Spleen (tissue), 11 donors: ENCODE measurements around the gene ANGPTL2. TPM values are rescaled to one million over a fixed set of nuclear protein-coding genes. Genes with fewer than 3 reads are reported as not detected.
A peak's percentile ranks its signal among the peaks of the same experiment; 100 is the strongest.

Source experiments
- DNase-seq: peaks from one replicate; pipeline ENCODE4 v3.0.0-alpha.2; 2020
- H3K27ac ChIP-seq, 8 donors: fragments of 200-600 bp; sonication (generic) in 7 of 8; 1 replicate in 4 of 8; 2 replicates in 4 of 8; pipeline versions ENCODE4 v1.5.0 to v1.8.0; 2016 to 2021; ENCODE audit warnings: inconsistent platforms in 4 of 8, mild to moderate bottlenecking in 4 of 8, moderate library complexity in 1 of 8
- H3K27me3 ChIP-seq, 7 donors: fragments of 200-600 bp; sonication (generic) in 6 of 7; replicated peaks in 1 of 7; 1 replicate in 4 of 7; 2 replicates in 3 of 7; pipeline versions ENCODE4 v1.5.0 to v1.8.0; 2016 to 2021; ENCODE audit warnings: inconsistent platforms in 3 of 7, mild to moderate bottlenecking in 1 of 7
- H3K36me3 ChIP-seq, 6 donors: fragments of 200-600 bp; sonication (generic) in 5 of 6; 1 replicate in 4 of 6; 2 replicates in 2 of 6; pipeline versions ENCODE4 v1.5.0 to v1.8.0; 2016 to 2021; ENCODE audit warnings: inconsistent platforms in 2 of 6
- H3K4me1 ChIP-seq, 6 donors: fragments of 200-600 bp; sonication (generic) in 5 of 6; 1 replicate in 3 of 6; 2 replicates in 3 of 6; pipeline versions ENCODE4 v1.5.0 to v1.8.0; 2016 to 2021; ENCODE audit warnings: inconsistent platforms in 3 of 6
- H3K4me3 ChIP-seq, 8 donors: fragments of 200-600 bp; sonication (generic) in 7 of 8; 1 replicate in 4 of 8; 2 replicates in 4 of 8; pipeline versions ENCODE4 v1.5.0 to v1.8.0; 2016 to 2021; ENCODE audit warnings: inconsistent platforms in 4 of 8, mild to moderate bottlenecking in 4 of 8, moderate library complexity in 2 of 8
- H3K9me3 ChIP-seq, 8 donors: fragments of 200-600 bp; sonication (generic) in 7 of 8; 1 replicate in 4 of 8; 2 replicates in 4 of 8; pipeline versions ENCODE4 v1.5.0 to v1.8.0; 2016 to 2021; ENCODE audit warnings: inconsistent platforms in 4 of 8
- CTCF ChIP-seq, 11 experiments: fragments of 200-600 bp in 7 of 11; fragments of 450-650 bp in 4 of 11; sonication (generic) in 4 of 11; IDR thresholded peaks in 8 of 11; conservative IDR thresholded peaks in 3 of 11; 1 replicate in 7 of 11; 2 replicates in 4 of 11; pipeline versions ENCODE4 v1.4.0 to v1.8.0; 2016 to 2021; ENCODE audit warnings: antibody characterized with exemption in 11 of 11, inconsistent platforms in 4 of 11, mild to moderate bottlenecking in 1 of 11
- POLR2A ChIP-seq, 3 donors: fragments of 450-650 bp; IDR thresholded peaks; one replicate each; pipeline ENCODE4 v1.5.1; 2017; ENCODE audit warnings: antibody characterized with exemption in 3 of 3, mild to moderate bottlenecking in 1 of 3
- POLR2AphosphoS5 ChIP-seq, 3 donors: sonication (generic); formaldehyde crosslinking; IDR thresholded peaks; one replicate each; pipeline ENCODE4 v1.5.1; 2017; ENCODE audit warnings: antibody characterized with exemption in 3 of 3
- WGBS, 5 donors: extraction: QIAGEN DNeasy Blood & Tissue Kit in 3 of 5; methylation state at CpG; one replicate each; pipeline versions ENCODE4 v1.1.5 to v1.1.7; 2013 to 2018; 5-methylcytosine and 5-hydroxymethylcytosine counted together
- intact Hi-C: fragments of 100-400 bp; cut with DNase I; formaldehyde crosslinking; loops from one replicate; pipeline ENCODE4 v1.15.0; 2023; ENCODE audit warnings: low total_unique reads
- polyA plus RNA-seq, 3 donors: library from polyadenylated mRNA; stranded (reverse); fragments of 200-250 nt; gene quantifications; one replicate each; pipeline ENCODE4 v1.2.1, GENCODE V29; 2013
- total RNA-seq, 7 donors: library from RNA; depleted of rRNA in 3 of 7; stranded (reverse); fragments of >200 nt in 3 of 7; fragmentation: NEBNext Ultra II Directional in 4 of 7; extraction: Animal tissue kit (Norgen Biotek cat#: 25700) in 4 of 7; gene quantifications; one replicate each; pipeline versions ENCODE4 v1.1.0 to v1.2.1, GENCODE V29; 2016 to 2021
- donor health status: healthy with polysubstance abuse.
- donor health status: DM: no; HTN: no; CAD: no; lungs with moderate emphysema.
- donor health status: DM: no; HTN: no; CAD: no.
- donor health status: Bipolar disorder and iron deficiency.
- donor health status: healthy.
- donor health status: DM: no; HTN: no; CAD: no.
- donor health status: DM: yes; HTN: yes; CAD: no.

The ANGPTL2 gene
- total and polyA plus RNA-seq, 10 donors: 6.6 to 103 (median 48.1) TPM

GRCh38 chr9:127049581-127049980 is 72.9 kb downstream of the ANGPTL2 start:
- WGBS, 5 donors: 89 to 97% (median 91%) methylated on average over 8 of the region's 8 CpGs
- Histone ChIP-seq H3K9me3 (no peaks in the 10 kb centered on the region), H3K4me3 (no peak overlapping the region), H3K4me1 (peaks cover 15 to 65% (median 31%) of the 10 kb centered on the region in 6 donors), H3K27me3 (no peaks in the 10 kb centered on the region), H3K27ac (peak overlapping the region in 7 of 8 donors; percentile 3 to 80 (median 76)), H3K36me3 (peaks cover 0 to 14% (median 0%) of the 10 kb centered on the region in 6 donors)
- no peak for DNase-seq
- intact Hi-C loops: no loop called here
- TF ChIP-seq POLR2A (IDR thresholded peaks at IDR 0.05) (no peak), CTCF (IDR thresholded peaks at IDR 0.05 in 8 of 11, conservative IDR thresholded peaks at IDR 0.05 in 3 of 11) (no peak), POLR2AphosphoS5 (IDR thresholded peaks at IDR 0.05) (no peak)

DNA sequence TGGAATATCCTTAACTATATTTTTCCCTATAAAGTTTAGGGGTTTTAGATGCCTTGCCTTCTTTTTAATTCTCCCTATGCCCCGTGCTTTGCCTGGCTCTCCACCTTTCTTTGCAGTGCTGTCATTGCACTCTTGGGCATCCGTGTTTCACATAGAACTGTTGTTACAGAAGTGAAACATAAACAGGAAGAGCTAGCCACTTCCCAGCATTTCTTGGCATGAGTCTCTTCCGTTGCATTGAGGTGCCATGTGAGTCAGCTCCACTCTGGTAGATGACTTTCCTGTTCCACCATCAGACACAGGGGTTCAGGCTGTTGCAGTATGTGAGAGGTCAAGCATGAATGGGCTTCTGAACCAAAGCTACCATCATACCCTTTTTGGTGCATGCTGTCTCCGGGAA is 73.4 kb downstream of the ANGPTL2 start:
- peak in 10 of 11 experiments; percentile 42 to 73 (median 60) for TF ChIP-seq CTCF (IDR thresholded peaks at IDR 0.05 in 8 of 11, conservative IDR thresholded peaks at IDR 0.05 in 3 of 11)
- TF ChIP-seq POLR2A (IDR thresholded peaks at IDR 0.05): no peak
- TF ChIP-seq POLR2AphosphoS5 (IDR thresholded peaks at IDR 0.05): peak in 1 of 3 donors; percentile 91
- Histone ChIP-seq H3K4me1 (peaks cover 15 to 60% (median 31%) of the 10 kb centered on the region in 6 donors), H3K4me3 (peak overlapping the region in 2 of 8 donors; percentile 9 to 30), H3K36me3 (peaks cover 0 to 14% (median 0%) of the 10 kb centered on the region in 6 donors), H3K9me3 (no peaks in the 10 kb centered on the region), H3K27me3 (no peaks in the 10 kb centered on the region), H3K27ac (peak overlapping the region; percentile 51 to 80 (median 76))
- DNase-seq: no peak
- intact Hi-C loops: no loop called here
- WGBS, 5 donors: 12 to 28% (median 24%) methylated on average over 4 of the region's 4 CpGs

GRCh38 chr9:127047971-127048370 is 74.5 kb downstream of the ANGPTL2 start:
- TF ChIP-seq CTCF (IDR thresholded peaks at IDR 0.05 in 8 of 11, conservative IDR thresholded peaks at IDR 0.05 in 3 of 11) (no peak), POLR2A (IDR thresholded peaks at IDR 0.05) (no peak), POLR2AphosphoS5 (IDR thresholded peaks at IDR 0.05) (no peak)
- Histone ChIP-seq H3K4me3 (no peak overlapping the region), H3K36me3 (peaks cover 0 to 4% (median 0%) of the 10 kb centered on the region in 6 donors), H3K4me1 (peaks cover 15 to 49% (median 27%) of the 10 kb centered on the region in 6 donors), H3K9me3 (no peaks in the 10 kb centered on the region), H3K27ac (peak overlapping the region in 7 of 8 donors; percentile 47 to 80 (median 76)), H3K27me3 (no peaks in the 10 kb centered on the region)
- 86 to 95% (median 94%) methylated on average over 3 of the region's 3 CpGs for WGBS, 5 donors
- intact Hi-C loops: no loop called here
- no peak for DNase-seq

DNA sequence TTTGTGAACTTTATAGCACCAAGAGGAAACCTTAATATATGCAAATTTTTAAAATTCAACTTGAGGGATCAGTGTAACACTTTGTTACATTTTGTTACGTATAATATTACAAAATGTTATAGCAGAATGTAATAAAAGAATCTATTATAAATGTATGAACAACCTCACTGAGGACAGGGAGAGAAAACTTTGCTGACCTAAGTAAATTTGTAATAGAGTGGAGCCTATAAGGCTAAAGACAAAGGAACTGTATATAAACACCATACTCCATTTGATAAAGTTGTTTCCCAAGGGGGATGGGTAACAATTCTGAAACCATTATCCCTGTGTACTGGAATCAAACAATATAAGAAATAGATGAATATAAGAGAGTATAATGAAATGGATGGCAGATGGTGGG is 77.3 kb downstream of the ANGPTL2 start:
- Histone ChIP-seq H3K9me3 (no peaks in the 10 kb centered on the region), H3K4me3 (no peak overlapping the region), H3K36me3 (no peaks in the 10 kb centered on the region), H3K27me3 (no peaks in the 10 kb centered on the region), H3K4me1 (peaks cover 15 to 24% (median 20%) of the 10 kb centered on the region in 6 donors), H3K27ac (no peak overlapping the region)
- WGBS, 5 donors: 96 to 100% (median 98%) methylated on average over 1 of the region's 1 CpG
- no peak for TF ChIP-seq POLR2A (IDR thresholded peaks at IDR 0.05)
- no peak for DNase-seq
- intact Hi-C loops: no loop called here
